Articular chondrocyte of knee joint (primary cell): ENCODE data around the gene DSE. TPM values are rescaled to one million over a fixed set of nuclear protein-coding genes. Genes with fewer than 3 reads are reported as not detected.

Experiments used
- total RNA-seq: library from RNA; depleted of rRNA; stranded (reverse); fragments of >200 nt; gene quantifications from 2 replicates; pipeline ENCODE4 v1.2.3, GENCODE V29; 2012

The DSE gene
- 167 and 173 TPM in 2 replicates for total RNA-seq

GRCh38 chr6:116370760-116371119 is at the start of gene DSE:
Gene DSE, plus strand, starts transcription at chr6:116370947. Its CDS starts 28,304 bp downstream, at chr6:116399251.

GRCh38 chr6:116461331-116461931 is 90.7 kb downstream of the DSE start, which contains the start of gene CALHM6:
Gene CALHM6, plus strand, starts transcription at chr6:116461375. Its CDS starts 555 bp downstream, at chr6:116461930.

Other genes with a start within 250 kb of the DSE start
- under 0.01 TPM in 2 replicates for gene COL10A1, start 244.8 kb upstream of the DSE start, total RNA-seq
- 17.5 and 22.3 TPM in 2 replicates for gene TSPYL4, start 116.9 kb upstream of the DSE start, total RNA-seq
- gene TSPYL1, start 91.0 kb upstream of the DSE start, total RNA-seq: 91.6 and 126 TPM in 2 replicates
- gene CALHM6, start 90.4 kb downstream of the DSE start, total RNA-seq: 1.4 and 3.0 TPM in 2 replicates
- gene CALHM5, start 140.7 kb downstream of the DSE start, total RNA-seq: 3.1 and 4.2 TPM in 2 replicates
- 0.11 and 0.13 TPM in 2 replicates for gene TRAPPC3L, start 174.7 kb downstream of the DSE start, total RNA-seq
- gene CALHM4, start 182.8 kb downstream of the DSE start, total RNA-seq: not detected in 2 replicates
- 63.2 and 63.8 TPM in 2 replicates for gene RWDD1, start 200.6 kb downstream of the DSE start, total RNA-seq
- 0.13 and 0.22 TPM in 2 replicates for gene RSPH4A, start 245.5 kb downstream of the DSE start, total RNA-seq